GM12865 (cell line): ENCODE results near the gene SLC13A1.
"Not testable (repeated sequence)": the region's sequence is repeated elsewhere in the genome, so short reads cannot be mapped to it uniquely, and the experiment has no call there.

Experiments
- DNase-seq: peaks from one replicate; pipeline ENCODE4 v3.0.0; 2010; ENCODE audit warnings: low read depth
- H3K4me3 ChIP-seq: 2 replicates; pipeline ENCODE4 v1.5.1; 2011; ENCODE audit warnings: mild to moderate bottlenecking, low read depth, low read length, control low read depth
- TF ChIP-seq, protein P1 (sequence below): IDR thresholded peaks from 2 replicates; pipeline ENCODE4 v1.5.1; 2011; ENCODE audit warnings: low read length, control low read depth, low read depth, inconsistent platforms; ENCODE audit not compliant: insufficient read depth; ENCODE audit errors: missing control alignments

SLC13A1 gene

DNA sequence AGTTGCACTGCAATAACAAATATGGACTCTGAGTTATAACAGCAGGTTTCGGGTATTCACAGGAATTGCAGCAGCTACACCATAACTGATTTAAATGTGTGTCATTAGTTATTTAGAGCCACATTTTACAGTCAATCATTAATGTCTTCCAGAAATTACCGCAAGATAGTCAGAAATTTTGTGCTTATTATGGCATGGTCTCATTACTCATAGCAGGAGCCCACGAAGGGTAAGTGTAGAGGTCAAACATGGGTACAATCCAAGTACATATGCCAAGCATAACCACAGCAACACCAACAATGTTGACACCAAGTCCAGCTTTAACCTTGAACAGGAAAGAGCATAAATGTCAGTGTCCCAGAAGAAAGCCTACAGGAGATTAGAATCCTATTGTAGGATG is 84.4 kb downstream of the SLC13A1 start:
- TF ChIP-seq, protein P1, sequence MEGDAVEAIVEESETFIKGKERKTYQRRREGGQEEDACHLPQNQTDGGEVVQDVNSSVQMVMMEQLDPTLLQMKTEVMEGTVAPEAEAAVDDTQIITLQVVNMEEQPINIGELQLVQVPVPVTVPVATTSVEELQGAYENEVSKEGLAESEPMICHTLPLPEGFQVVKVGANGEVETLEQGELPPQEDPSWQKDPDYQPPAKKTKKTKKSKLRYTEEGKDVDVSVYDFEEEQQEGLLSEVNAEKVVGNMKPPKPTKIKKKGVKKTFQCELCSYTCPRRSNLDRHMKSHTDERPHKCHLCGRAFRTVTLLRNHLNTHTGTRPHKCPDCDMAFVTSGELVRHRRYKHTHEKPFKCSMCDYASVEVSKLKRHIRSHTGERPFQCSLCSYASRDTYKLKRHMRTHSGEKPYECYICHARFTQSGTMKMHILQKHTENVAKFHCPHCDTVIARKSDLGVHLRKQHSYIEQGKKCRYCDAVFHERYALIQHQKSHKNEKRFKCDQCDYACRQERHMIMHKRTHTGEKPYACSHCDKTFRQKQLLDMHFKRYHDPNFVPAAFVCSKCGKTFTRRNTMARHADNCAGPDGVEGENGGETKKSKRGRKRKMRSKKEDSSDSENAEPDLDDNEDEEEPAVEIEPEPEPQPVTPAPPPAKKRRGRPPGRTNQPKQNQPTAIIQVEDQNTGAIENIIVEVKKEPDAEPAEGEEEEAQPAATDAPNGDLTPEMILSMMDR = no peak
- no peak for DNase-seq

DNA sequence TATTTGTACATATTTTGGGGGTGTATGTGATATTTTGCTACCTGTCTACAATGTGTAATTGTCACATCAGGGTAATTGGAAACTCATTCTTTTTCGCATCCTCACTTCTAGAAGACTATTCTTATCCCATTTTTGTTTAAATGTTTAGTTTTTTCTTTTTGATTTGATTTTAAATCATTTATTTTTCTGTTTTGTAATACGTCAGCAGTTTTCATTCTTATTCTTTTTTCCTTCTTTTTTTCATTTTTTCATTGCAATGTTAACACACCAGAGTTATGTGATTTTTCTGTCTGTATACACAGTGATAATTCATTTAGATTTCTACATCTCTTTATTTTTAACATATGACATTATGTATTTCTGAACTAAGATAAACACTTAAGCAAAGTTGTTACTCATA is 85.5 kb downstream of the SLC13A1 start:
- no peak overlapping the region for H3K4me3 ChIP-seq
- no peak for DNase-seq
- TF ChIP-seq, protein P1 = no peak

More for the DNA sequence above, 84.4 kb downstream of the SLC13A1 start:
- no peak overlapping the region for H3K4me3 ChIP-seq

DNA sequence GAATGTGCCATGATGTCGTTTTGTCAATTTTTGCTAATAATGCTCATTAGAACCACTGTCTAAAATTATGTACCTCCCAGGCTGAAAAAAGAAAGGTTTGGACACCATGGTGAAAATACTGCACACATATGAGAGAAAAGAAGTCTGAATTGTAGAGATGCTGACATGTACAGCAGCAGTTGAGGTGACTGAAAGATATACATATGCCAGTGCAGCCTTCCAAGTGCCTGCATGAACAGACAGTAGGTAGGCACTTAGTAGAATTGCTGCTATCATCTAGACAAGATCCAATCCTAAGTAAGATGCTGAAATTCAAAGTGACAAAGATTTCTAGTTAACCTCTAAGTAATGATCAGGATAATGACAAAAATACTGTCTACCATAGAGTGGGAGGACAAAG is 86.9 kb downstream of the SLC13A1 start:
- TF ChIP-seq, protein P1 = no peak
- no peak for DNase-seq
- no peak overlapping the region for H3K4me3 ChIP-seq

DNA sequence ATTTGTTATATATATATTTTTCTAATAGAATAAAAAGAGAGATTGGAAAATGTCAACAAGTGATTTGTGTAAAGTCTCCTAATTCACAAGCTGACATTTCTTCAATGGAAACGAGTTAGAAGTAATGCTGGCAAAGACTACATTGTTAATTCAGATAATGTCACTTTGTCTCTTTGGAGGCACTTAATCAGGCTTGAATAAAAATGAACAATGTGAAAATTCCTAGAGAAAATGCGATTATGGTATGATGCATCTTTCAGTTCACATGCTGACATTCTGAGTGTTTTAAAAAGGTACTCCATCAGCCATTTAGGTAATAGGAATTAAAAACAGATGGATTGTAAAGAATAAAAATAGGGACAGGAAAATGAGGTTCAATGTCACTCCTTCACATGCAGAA is 100.1 kb downstream of the SLC13A1 start:
- H3K4me3 ChIP-seq = no peak overlapping the region
- TF ChIP-seq, protein P1 = no peak
- DNase-seq = no peak

DNA sequence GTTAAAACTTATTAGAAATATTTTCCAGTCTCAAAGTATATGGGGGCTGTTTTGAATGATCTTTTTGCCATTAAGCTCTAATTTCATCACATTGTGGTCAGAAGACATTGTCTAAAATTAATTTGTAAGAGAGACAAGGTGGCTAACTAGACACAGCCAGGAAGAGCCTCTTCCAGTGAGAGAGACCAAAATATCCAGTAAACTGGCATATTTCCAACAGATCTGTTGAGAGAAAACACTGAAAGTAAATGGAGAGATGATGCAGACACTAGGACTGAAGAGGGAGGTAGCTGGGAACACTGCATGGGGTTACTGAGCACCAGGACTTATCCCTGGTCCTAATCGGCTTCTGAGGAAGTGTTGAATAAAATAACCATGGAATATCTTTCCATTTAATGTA is 102.8 kb downstream of the SLC13A1 start:
- no peak for DNase-seq
- TF ChIP-seq, protein P1 = no peak

DNA sequence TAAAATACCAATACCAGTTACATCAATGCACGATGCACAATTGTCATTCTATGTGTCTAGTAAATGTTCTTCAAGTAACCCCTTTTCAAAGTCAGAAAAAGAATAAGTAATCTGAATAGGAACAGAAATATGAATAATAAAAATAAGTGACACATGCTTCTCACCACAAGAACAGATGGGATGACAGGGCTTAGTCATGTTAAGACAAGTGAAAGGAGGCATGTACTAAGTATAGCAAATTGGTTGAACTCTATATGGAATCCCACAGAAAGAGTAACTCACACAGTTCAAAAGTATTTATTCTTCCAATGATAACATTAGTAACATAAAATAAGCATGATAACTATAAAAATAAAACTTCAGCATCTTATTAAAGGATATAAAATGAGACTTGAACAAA is 103.3 kb downstream of the SLC13A1 start:
- TF ChIP-seq, protein P1 = no peak
- no peak for DNase-seq
- no peak overlapping the region for H3K4me3 ChIP-seq

More for the DNA sequence above, 102.8 kb downstream of the SLC13A1 start:
- H3K4me3 ChIP-seq = no peak overlapping the region

DNA sequence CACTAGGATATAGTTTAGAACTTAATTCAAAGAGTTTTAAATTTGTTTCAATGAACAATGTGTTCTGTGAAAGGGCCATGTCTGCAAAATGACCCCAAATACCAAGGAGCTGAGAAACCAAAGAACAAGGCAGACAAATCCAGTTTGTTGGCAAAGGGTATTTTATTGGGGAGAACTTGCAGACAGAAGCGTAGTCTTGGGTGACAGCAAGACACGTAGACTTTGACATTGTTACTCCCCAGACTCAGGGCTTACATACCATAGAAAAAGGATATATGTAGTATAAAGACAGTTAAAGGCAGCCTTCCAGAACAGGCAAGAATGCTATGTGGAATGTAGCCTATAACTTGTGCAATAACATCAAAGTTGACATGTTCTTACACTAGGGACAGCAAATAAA is 109.3 kb downstream of the SLC13A1 start:
- H3K4me3 ChIP-seq = no peak overlapping the region
- DNase-seq = no peak

DNA sequence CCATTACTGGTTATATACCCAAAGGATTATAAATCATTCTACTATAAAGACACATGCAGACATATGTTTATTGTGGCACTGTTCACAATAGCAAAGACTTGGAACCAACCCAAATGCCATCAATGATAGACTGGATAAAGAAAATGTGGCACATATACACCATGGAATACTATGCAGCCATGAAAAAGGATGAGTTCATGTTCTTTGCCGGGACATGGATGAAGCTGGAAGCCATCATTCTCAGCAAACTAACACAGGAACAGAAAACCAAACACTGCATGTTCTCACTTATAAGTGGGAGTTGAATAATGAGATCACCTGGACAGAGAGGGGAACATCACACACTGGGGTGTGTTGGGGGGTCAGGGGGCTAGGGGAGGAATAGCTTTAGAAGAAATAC is 112.9 kb downstream of the SLC13A1 start:
- not testable (repeated sequence) for H3K4me3 ChIP-seq, DNase-seq

More for the DNA sequence above, 109.3 kb downstream of the SLC13A1 start:
- TF ChIP-seq, protein P1 = no peak

DNA sequence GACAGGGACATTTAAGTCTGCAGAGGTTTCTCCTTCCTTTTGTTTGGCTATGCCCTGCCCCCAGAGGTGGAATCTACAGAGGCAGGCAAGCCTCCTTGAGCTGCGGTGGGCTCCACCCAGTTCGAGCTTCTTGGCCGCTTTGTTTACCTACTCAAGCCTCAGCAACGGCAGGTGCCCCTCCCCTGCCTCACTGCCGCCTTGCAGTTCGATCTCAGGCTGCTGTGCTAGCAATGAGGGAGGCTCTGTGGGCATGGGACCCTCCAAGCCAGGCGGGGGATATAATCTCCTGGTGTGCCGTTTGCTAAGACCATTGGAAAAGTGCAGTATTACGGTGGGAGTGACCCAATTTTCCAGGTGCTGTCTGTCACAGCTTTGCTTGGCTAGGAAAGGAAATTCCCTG is 114.9 kb downstream of the SLC13A1 start:
- not testable (repeated sequence) for H3K4me3 ChIP-seq, DNase-seq
